ENCODE data around the gene TMEM50B.
"Not testable (repeated sequence)": the region's sequence is repeated elsewhere in the genome, so short reads cannot be mapped to it uniquely, and the experiment has no call there.

Gene TMEM50B

GRCh38 chr21:33477066-33477465 is 2.7 kb downstream of the TMEM50B start:
- Histone ChIP-seq H3K4me1 (ENCODE audit: control insufficient read depth in 1 of 2, insufficient read depth in 2 of 2, low read length in 2 of 2) (peaks cover 0 to 13% of the 10 kb centered on the region in 2 donors), H3K36me3 (ENCODE audit: control insufficient read depth in 1 of 2, insufficient read depth in 2 of 2, low read length in 2 of 2) (peaks cover 0 to 7% of the 10 kb centered on the region in 2 donors), H3K27me3 (ENCODE audit: low read depth, low read length) (no peaks in the 10 kb centered on the region), H3K4me3 (ENCODE audit: low read depth in 1 of 2, low read length in 2 of 2) (no peak overlapping the region), H3K27ac (ENCODE audit: low read length) (no peak overlapping the region), H3K9me3 (ENCODE audit: control insufficient read depth in 1 of 2, low read length in 2 of 2) (no peaks in the 10 kb centered on the region)

- Histone ChIP-seq H3K9me3 (ENCODE audit: control insufficient read depth in 1 of 2, low read length in 2 of 2) (no peaks in the 10 kb centered on the region), H3K4me1 (ENCODE audit: control insufficient read depth in 1 of 2, insufficient read depth in 2 of 2, low read length in 2 of 2) (peaks cover 0 to 6% of the 10 kb centered on the region in 2 donors), H3K36me3 (ENCODE audit: control insufficient read depth in 1 of 2, insufficient read depth in 2 of 2, low read length in 2 of 2) (no peaks in the 10 kb centered on the region), H3K27ac (ENCODE audit: low read length) (no peak overlapping the region), H3K4me3 (ENCODE audit: low read depth in 1 of 2, low read length in 2 of 2) (no peak overlapping the region), H3K27me3 (ENCODE audit: low read depth, low read length) (no peaks in the 10 kb centered on the region)
Measured at GRCh38 chr21:33473344-33473743, 6.4 kb downstream of the TMEM50B start.

- Histone ChIP-seq H3K27ac (ENCODE audit: low read length) (no peak overlapping the region), H3K36me3 (ENCODE audit: control insufficient read depth in 1 of 2, insufficient read depth in 2 of 2, low read length in 2 of 2) (no peaks in the 10 kb centered on the region), H3K9me3 (ENCODE audit: control insufficient read depth in 1 of 2, low read length in 2 of 2) (no peaks in the 10 kb centered on the region), H3K4me1 (ENCODE audit: control insufficient read depth in 1 of 2, insufficient read depth in 2 of 2, low read length in 2 of 2) (no peaks in the 10 kb centered on the region), H3K27me3 (ENCODE audit: low read depth, low read length) (no peaks in the 10 kb centered on the region), H3K4me3 (ENCODE audit: low read depth in 1 of 2, low read length in 2 of 2) (no peak overlapping the region)
Measured at GRCh38 chr21:33470701-33471100, 9.1 kb downstream of the TMEM50B start.

DNA sequence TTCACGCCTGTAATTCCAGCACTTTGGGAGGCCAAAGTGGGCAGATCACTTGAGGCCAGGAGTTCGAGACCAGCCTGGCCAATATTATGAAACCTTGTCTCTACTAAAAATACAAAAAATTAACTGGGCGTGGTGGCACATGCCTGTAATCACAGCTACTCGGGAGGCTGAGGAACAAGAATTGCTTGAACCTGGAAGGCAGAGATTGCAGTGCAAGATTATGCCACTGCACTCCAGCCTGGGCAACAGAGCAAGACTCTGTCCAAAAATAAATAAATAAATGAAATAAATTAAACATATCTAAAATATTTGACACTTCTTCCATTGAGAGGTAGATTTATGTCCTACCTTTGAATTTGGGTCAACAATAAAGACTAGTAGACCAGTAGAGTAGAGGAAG is 10.6 kb downstream of the TMEM50B start:
- H3K27me3 ChIP-seq (ENCODE audit: low read depth, low read length); H3K4me3 ChIP-seq (ENCODE audit: low read depth in 1 of 2, low read length in 2 of 2); H3K4me1 ChIP-seq (ENCODE audit: control insufficient read depth in 1 of 2, insufficient read depth in 2 of 2, low read length in 2 of 2); H3K9me3 ChIP-seq (ENCODE audit: control insufficient read depth in 1 of 2, low read length in 2 of 2); H3K36me3 ChIP-seq (ENCODE audit: control insufficient read depth in 1 of 2, insufficient read depth in 2 of 2, low read length in 2 of 2); H3K27ac ChIP-seq (ENCODE audit: low read length): not testable (repeated sequence)

DNA sequence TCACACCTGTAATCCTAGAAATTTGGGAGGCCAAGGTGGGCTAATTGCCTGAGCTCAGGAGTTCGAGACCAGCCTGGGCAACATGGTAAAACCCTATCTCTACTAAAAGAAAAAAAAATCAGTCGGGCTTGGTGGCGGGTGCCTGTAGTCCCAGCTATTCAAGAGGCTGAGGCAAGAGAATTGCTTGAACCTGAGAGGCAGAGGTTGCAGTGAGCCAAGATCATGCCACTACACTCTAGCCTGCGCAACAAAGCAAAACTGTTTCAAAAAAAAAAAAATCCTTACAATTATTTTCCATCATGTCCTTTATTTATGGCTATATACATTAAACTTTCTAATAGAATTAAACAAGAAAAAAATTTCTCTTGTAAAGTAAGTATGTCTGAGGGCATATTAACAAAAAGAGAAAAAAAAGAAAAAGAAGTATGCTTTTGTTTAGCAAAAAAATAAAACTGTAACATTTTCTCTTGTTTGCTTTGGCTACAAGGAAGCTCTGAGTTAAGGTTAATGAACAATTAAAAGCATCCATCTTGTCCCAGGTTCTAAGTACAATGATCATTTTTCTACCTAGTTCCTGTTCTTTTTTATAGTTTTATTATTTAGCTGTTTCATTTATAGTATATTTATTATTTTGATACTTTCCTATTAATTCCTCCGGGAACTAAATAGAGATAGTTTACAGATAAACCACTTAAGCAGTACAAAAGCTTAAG is 18.1 kb downstream of the TMEM50B start:
- H3K36me3 ChIP-seq (ENCODE audit: control insufficient read depth in 1 of 2, insufficient read depth in 2 of 2, low read length in 2 of 2): peaks cover 14 to 16% of the 10 kb centered on the region in 2 donors
- H3K27me3 ChIP-seq (ENCODE audit: low read depth, low read length): no peaks in the 10 kb centered on the region
- H3K9me3 ChIP-seq (ENCODE audit: control insufficient read depth in 1 of 2, low read length in 2 of 2): no peaks in the 10 kb centered on the region
- no peak overlapping the region for H3K4me3 ChIP-seq (ENCODE audit: low read depth in 1 of 2, low read length in 2 of 2)
- H3K27ac ChIP-seq (ENCODE audit: low read length): no peak overlapping the region
- no peaks in the 10 kb centered on the region for H3K4me1 ChIP-seq (ENCODE audit: control insufficient read depth in 1 of 2, insufficient read depth in 2 of 2, low read length in 2 of 2)

DNA sequence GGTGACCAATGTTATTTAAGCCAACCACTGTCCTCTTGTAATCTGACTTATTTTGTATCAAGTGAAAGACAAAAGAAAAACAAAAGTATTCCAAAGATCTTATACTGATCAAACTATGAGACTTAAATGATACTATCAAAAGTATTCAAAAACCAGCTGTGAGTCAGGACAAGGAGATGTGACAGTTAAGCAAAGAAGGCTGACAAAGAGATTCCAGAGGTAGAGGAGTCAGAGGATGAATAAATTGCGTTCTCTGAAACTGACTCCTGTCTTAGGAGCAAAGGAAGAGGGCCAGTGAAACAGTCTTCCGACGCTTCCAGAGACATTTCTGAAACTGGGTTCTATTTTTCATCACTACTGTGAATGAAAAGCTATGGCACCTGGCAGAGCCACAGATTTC is 20.9 kb downstream of the TMEM50B start:
- no peaks in the 10 kb centered on the region for H3K27me3 ChIP-seq (ENCODE audit: low read depth, low read length)
- H3K4me3 ChIP-seq (ENCODE audit: low read depth in 1 of 2, low read length in 2 of 2): no peak overlapping the region
- no peaks in the 10 kb centered on the region for H3K9me3 ChIP-seq (ENCODE audit: control insufficient read depth in 1 of 2, low read length in 2 of 2)
- H3K4me1 ChIP-seq (ENCODE audit: control insufficient read depth in 1 of 2, insufficient read depth in 2 of 2, low read length in 2 of 2): no peaks in the 10 kb centered on the region
- H3K36me3 ChIP-seq (ENCODE audit: control insufficient read depth in 1 of 2, insufficient read depth in 2 of 2, low read length in 2 of 2): peaks cover 16 to 36% of the 10 kb centered on the region in 2 donors
- no peak overlapping the region for H3K27ac ChIP-seq (ENCODE audit: low read length)

GRCh38 chr21:33455686-33456446 is 23.9 kb downstream of the TMEM50B start:
- Histone ChIP-seq H3K4me3 (ENCODE audit: low read depth in 1 of 2, low read length in 2 of 2) (no peak overlapping the region), H3K27me3 (ENCODE audit: low read depth, low read length) (no peaks in the 10 kb centered on the region), H3K36me3 (ENCODE audit: control insufficient read depth in 1 of 2, insufficient read depth in 2 of 2, low read length in 2 of 2) (peaks cover 12 to 36% of the 10 kb centered on the region in 2 donors), H3K27ac (ENCODE audit: low read length) (no peak overlapping the region), H3K9me3 (ENCODE audit: control insufficient read depth in 1 of 2, low read length in 2 of 2) (no peaks in the 10 kb centered on the region), H3K4me1 (ENCODE audit: control insufficient read depth in 1 of 2, insufficient read depth in 2 of 2, low read length in 2 of 2) (no peaks in the 10 kb centered on the region)

DNA sequence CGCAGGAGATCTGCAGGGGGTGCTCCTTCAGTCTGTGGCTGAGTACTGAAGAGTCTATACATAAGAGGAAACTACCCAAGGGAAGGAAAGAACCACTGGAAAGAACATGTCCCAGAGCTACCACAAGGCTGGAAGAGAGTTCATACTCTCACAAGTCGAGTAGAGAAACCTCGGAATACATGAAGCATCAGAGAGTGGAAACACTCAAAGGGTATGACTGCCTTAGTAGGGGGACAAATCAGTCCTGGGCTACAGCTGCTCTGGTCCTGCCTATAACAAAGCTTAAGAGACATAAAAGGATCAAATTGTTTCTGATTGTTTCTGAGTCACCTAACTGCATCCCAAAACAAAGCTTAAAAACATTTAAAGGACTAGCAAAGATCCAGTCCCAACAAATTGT is 27.4 kb downstream of the TMEM50B start:
- Histone ChIP-seq H3K36me3 (ENCODE audit: control insufficient read depth in 1 of 2, insufficient read depth in 2 of 2, low read length in 2 of 2) (peaks cover 0 to 31% of the 10 kb centered on the region in 2 donors), H3K27ac (ENCODE audit: low read length) (no peak overlapping the region), H3K27me3 (ENCODE audit: low read depth, low read length) (no peaks in the 10 kb centered on the region)

DNA sequence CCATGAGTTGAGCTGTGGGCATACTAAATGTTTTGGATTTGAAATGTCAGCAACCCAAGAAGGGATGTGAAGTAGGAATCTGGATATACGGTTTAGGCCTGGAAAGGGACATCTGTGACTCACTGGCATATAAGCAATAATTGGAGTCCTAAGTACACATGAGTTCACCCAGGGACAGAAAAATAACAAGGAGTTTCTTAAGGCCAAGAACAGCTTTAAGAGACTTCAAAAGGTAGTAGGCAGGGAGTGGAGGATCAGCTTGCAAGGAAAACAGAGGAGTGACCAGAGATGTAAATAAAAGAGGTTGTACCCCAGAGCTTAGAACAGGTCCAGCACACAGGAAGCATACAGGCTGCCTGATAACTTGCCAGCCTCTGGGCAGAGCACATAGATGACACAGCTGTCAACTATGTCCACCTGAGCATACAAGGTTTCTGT is 28.1 kb downstream of the TMEM50B start:
- no peak overlapping the region for H3K27ac ChIP-seq (ENCODE audit: low read length)
- no peak overlapping the region for H3K4me3 ChIP-seq (ENCODE audit: low read depth in 1 of 2, low read length in 2 of 2)
- peaks cover 2 to 31% of the 10 kb centered on the region in 2 donors for H3K36me3 ChIP-seq (ENCODE audit: control insufficient read depth in 1 of 2, insufficient read depth in 2 of 2, low read length in 2 of 2)
- no peaks in the 10 kb centered on the region for H3K9me3 ChIP-seq (ENCODE audit: control insufficient read depth in 1 of 2, low read length in 2 of 2)
- no peaks in the 10 kb centered on the region for H3K4me1 ChIP-seq (ENCODE audit: control insufficient read depth in 1 of 2, insufficient read depth in 2 of 2, low read length in 2 of 2)
- H3K27me3 ChIP-seq (ENCODE audit: low read depth, low read length): no peaks in the 10 kb centered on the region

More for the DNA sequence above, 27.4 kb downstream of the TMEM50B start:
- H3K9me3 ChIP-seq (ENCODE audit: control insufficient read depth in 1 of 2, low read length in 2 of 2): no peaks in the 10 kb centered on the region
- no peaks in the 10 kb centered on the region for H3K4me1 ChIP-seq (ENCODE audit: control insufficient read depth in 1 of 2, insufficient read depth in 2 of 2, low read length in 2 of 2)
- no peak overlapping the region for H3K4me3 ChIP-seq (ENCODE audit: low read depth in 1 of 2, low read length in 2 of 2)

DNA sequence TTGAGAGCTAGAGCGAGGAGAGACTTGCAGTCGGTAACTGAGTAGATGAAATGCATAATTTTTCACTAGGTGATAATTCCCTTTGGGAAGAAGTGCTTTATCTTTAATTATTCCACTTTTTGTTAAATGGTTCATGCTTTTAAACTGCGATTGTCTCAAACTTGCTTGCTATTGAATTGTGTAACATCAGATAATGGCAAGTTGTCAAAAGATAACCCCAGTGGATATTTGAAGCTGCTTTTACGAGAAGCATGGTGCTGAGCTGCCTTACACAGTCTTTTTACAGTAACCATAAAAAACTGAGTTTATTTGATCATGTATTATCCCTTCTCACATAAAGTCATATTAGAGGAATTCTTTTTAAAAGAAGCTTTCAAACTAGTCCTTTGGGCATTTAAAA is 30.2 kb downstream of the TMEM50B start:
- H3K27me3 ChIP-seq (ENCODE audit: low read depth, low read length): no peaks in the 10 kb centered on the region
- H3K4me1 ChIP-seq (ENCODE audit: control insufficient read depth in 1 of 2, insufficient read depth in 2 of 2, low read length in 2 of 2): no peaks in the 10 kb centered on the region
- no peaks in the 10 kb centered on the region for H3K9me3 ChIP-seq (ENCODE audit: control insufficient read depth in 1 of 2, low read length in 2 of 2)
- H3K27ac ChIP-seq (ENCODE audit: low read length): no peak overlapping the region
- no peak overlapping the region for H3K4me3 ChIP-seq (ENCODE audit: low read depth in 1 of 2, low read length in 2 of 2)
- peaks cover 2 to 13% of the 10 kb centered on the region in 2 donors for H3K36me3 ChIP-seq (ENCODE audit: control insufficient read depth in 1 of 2, insufficient read depth in 2 of 2, low read length in 2 of 2)

DNA sequence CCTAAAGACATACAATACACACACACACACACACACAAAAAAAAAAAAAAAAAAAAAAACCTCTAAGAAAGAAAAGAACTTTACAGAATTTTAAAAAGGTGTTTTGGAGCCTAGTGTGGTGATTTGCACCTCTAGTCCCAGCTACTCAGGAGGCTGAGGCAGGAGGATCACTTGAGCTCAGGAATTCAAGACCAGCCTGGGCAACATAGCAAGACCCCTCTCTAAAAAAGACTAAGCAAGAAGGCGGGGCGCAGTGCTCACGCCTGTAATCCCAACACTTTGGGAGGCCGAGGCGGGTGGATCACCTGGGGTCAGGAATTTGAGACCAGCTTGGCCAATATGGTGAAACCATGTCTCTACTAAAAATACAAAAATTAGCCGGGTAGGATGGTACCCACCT is 33.2 kb downstream of the TMEM50B start:
- H3K4me1 ChIP-seq (ENCODE audit: control insufficient read depth in 1 of 2, insufficient read depth in 2 of 2, low read length in 2 of 2); H3K4me3 ChIP-seq (ENCODE audit: low read depth in 1 of 2, low read length in 2 of 2); H3K27me3 ChIP-seq (ENCODE audit: low read depth, low read length); H3K9me3 ChIP-seq (ENCODE audit: control insufficient read depth in 1 of 2, low read length in 2 of 2); H3K36me3 ChIP-seq (ENCODE audit: control insufficient read depth in 1 of 2, insufficient read depth in 2 of 2, low read length in 2 of 2); H3K27ac ChIP-seq (ENCODE audit: low read length): not testable (repeated sequence)

All from muscle layer of duodenum (tissue), 2 donors.